ENCODE data around the gene DUSP5. TPM values are rescaled to one million over a fixed set of nuclear protein-coding genes. Genes with fewer than 3 reads are reported as not detected.
A peak's percentile ranks its signal among the peaks of the same experiment; 100 is the strongest.
"Not testable (repeated sequence)": the region's sequence is repeated elsewhere in the genome, so short reads cannot be mapped to it uniquely, and the experiment has no call there.

DUSP5 gene
- polyA plus RNA-seq, 3 donors = 2.0 to 65.3 (median 3.9) TPM

- Mint-ChIP-seq H3K4me3 (no peak overlapping the region), H3K27me3 (ENCODE audit: low read depth in 3 of 3) (peaks cover 14 to 21% (median 17%) of the 10 kb centered on the region in 3 donors), H3K4me1 (peaks cover 13% of the 10 kb centered on the region), H3K9me3 (no peaks in the 10 kb centered on the region), H3K36me3 (no peaks in the 10 kb centered on the region), H3K27ac (peak overlapping the region in 1 of 7 donors; percentile 26)
- Histone ChIP-seq H3K36me3 (replicated peaks in 1 of 2; ENCODE audit: control insufficient read depth in 1 of 2, insufficient read depth in 2 of 2, low read length in 2 of 2) (no peaks in the 10 kb centered on the region), H3K4me3 (replicated peaks in 1 of 3; ENCODE audit: low read depth in 2 of 3, low read length in 3 of 3) (no peak overlapping the region), H3K9me3 (replicated peaks in 1 of 2; ENCODE audit: control insufficient read depth in 1 of 2, insufficient read depth in 1 of 2, low read length in 2 of 2) (no peaks in the 10 kb centered on the region), H2AFZ (ENCODE audit: insufficient read depth, low read depth, low read length, poor library complexity, severe bottlenecking) (no peak overlapping the region), H4K20me1 (ENCODE audit: insufficient read depth, low read length) (no peaks in the 10 kb centered on the region), H3K4me2 (replicated peaks; ENCODE audit: extremely low read depth, low read length, poor library complexity, severe bottlenecking) (no peak overlapping the region), H3K79me2 (ENCODE audit: insufficient read depth, low read length) (no peaks in the 10 kb centered on the region), H3K27ac (ENCODE audit: low read depth in 1 of 2, low read length in 2 of 2) (no peak overlapping the region), H3K27me3 (ENCODE audit: control insufficient read depth in 2 of 2, insufficient read depth in 2 of 2, low read length in 2 of 2) (peaks cover 0 to 7% of the 10 kb centered on the region in 2 donors), H3K4me1 (ENCODE audit: control insufficient read depth in 1 of 2, insufficient read depth in 2 of 2, low read length in 2 of 2) (peaks cover 0 to 4% of the 10 kb centered on the region in 2 donors), H3K9ac (ENCODE audit: insufficient read depth, low read length, poor library complexity, severe bottlenecking) (no peak overlapping the region)
- intact Hi-C loops (cut with micrococcal nuclease) = no loop called here
- no peak for TF ChIP-seq CTCF (IDR thresholded peaks at IDR 0.05)
- 97% methylated on average over 3 of the region's 5 CpGs for WGBS (ENCODE audit: insufficient coverage)
- DNase-seq = no peak
Observed at GRCh38 chr10:110528224-110528996, 30.7 kb downstream of the DUSP5 start.

- intact Hi-C loops (cut with micrococcal nuclease); H4K20me1 ChIP-seq (ENCODE audit: insufficient read depth, low read length); H3K36me3 Mint-ChIP-seq; H3K9me3 Mint-ChIP-seq; H3K4me3 ChIP-seq (replicated peaks in 1 of 3; ENCODE audit: low read depth in 2 of 3, low read length in 3 of 3); H2AFZ ChIP-seq (ENCODE audit: insufficient read depth, low read depth, low read length, poor library complexity, severe bottlenecking); H3K9me3 ChIP-seq (replicated peaks in 1 of 2; ENCODE audit: control insufficient read depth in 1 of 2, insufficient read depth in 1 of 2, low read length in 2 of 2); H3K79me2 ChIP-seq (ENCODE audit: insufficient read depth, low read length); H3K9ac ChIP-seq (ENCODE audit: insufficient read depth, low read length, poor library complexity, severe bottlenecking); DNase-seq; H3K4me3 Mint-ChIP-seq; H3K27ac ChIP-seq (ENCODE audit: low read depth in 1 of 2, low read length in 2 of 2); H3K27me3 ChIP-seq (ENCODE audit: control insufficient read depth in 2 of 2, insufficient read depth in 2 of 2, low read length in 2 of 2); H3K27ac Mint-ChIP-seq; H3K36me3 ChIP-seq (replicated peaks in 1 of 2; ENCODE audit: control insufficient read depth in 1 of 2, insufficient read depth in 2 of 2, low read length in 2 of 2); H3K4me1 ChIP-seq (ENCODE audit: control insufficient read depth in 1 of 2, insufficient read depth in 2 of 2, low read length in 2 of 2); H3K4me2 ChIP-seq (replicated peaks; ENCODE audit: extremely low read depth, low read length, poor library complexity, severe bottlenecking): not testable (repeated sequence)
- 96% methylated on average over 7 of the region's 8 CpGs for WGBS (ENCODE audit: insufficient coverage)
- Mint-ChIP-seq H3K27me3 (ENCODE audit: low read depth in 3 of 3) (peaks cover 16 to 23% (median 17%) of the 10 kb centered on the region in 3 donors), H3K4me1 (peaks cover 13% of the 10 kb centered on the region)
Observed at GRCh38 chr10:110528997-110529524, 31.4 kb downstream of the DUSP5 start.
